RWPE1 (cell line): ENCODE data around the gene SLC39A10.

ENCODE experiments used
- CTCF ChIA-PET: fragments of 350-600 bp; sonication (Branson Sonifier 250); formaldehyde crosslinking; extraction: SDS; loops from one replicate; lab custom pipeline; 2021; lab: Yijun Ruan, JAX
- POLR2A ChIA-PET: fragments of 400-600 bp; formaldehyde crosslinking; extraction: SDS; loops from one replicate; lab custom pipeline; 2020; ENCODE audit warnings: antibody characterized with exemption; ENCODE audit not compliant: low non-redundant PET; lab: Yijun Ruan, JAX
- DNase-seq: peaks from one replicate; pipeline ENCODE4 v3.0.0; 2012; ENCODE audit warnings: low spot score
- H3K27ac ChIP-seq: fragments of 450-650 bp; 2 replicates; pipeline ENCODE4 v1.5.1; 2017
- TF ChIP-seq, protein P1 (sequence below): fragments of 450-650 bp; conservative IDR thresholded peaks from 2 replicates; pipeline ENCODE4 v1.5.1; 2017; ENCODE audit warnings: low read depth, mild to moderate bottlenecking

The SLC39A10 gene

DNA sequence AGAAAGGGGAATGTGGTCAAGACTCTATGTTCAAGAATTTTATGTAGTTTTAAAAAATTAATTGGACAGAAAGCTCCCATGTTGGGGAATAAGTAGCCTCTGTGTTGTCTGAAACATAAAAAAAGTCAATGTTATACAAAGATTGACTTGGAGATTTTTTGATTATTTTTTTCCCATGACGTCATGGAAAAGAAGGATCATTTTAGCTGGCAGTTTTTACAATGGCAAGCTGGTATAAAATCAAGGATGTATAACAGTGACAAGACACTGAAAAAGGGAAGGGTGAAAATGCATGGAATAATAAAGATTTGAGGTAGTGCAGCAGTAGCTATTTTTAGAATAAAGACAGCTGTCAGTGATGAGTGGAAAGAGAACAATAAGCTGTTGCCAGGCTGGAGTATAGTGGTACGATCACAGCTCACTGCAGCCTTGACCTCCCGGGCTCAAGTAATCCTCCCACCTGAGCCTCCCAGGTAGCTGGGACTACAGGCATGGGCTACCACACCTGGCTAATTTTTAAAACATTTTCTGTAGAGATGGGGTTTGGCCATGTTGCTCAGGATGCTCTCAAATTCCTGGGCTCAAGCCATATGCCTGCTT, 9.2 kb downstream of the SLC39A10 start:
- no peak for DNase-seq
- CTCF ChIA-PET = interaction anchor here (1.1 kb wide), 1 partner anchor 272 kb away, joined by 3 read pairs; no protein-coding TSS in a partner anchor
- POLR2A ChIA-PET = interaction anchor here (0.5 kb wide), 1 partner anchor 1133 kb away, joined by 3 read pairs; no protein-coding TSS in a partner anchor
- TF ChIP-seq, protein P1, sequence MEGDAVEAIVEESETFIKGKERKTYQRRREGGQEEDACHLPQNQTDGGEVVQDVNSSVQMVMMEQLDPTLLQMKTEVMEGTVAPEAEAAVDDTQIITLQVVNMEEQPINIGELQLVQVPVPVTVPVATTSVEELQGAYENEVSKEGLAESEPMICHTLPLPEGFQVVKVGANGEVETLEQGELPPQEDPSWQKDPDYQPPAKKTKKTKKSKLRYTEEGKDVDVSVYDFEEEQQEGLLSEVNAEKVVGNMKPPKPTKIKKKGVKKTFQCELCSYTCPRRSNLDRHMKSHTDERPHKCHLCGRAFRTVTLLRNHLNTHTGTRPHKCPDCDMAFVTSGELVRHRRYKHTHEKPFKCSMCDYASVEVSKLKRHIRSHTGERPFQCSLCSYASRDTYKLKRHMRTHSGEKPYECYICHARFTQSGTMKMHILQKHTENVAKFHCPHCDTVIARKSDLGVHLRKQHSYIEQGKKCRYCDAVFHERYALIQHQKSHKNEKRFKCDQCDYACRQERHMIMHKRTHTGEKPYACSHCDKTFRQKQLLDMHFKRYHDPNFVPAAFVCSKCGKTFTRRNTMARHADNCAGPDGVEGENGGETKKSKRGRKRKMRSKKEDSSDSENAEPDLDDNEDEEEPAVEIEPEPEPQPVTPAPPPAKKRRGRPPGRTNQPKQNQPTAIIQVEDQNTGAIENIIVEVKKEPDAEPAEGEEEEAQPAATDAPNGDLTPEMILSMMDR = no peak
- H3K27ac ChIP-seq = no peak overlapping the region

DNA sequence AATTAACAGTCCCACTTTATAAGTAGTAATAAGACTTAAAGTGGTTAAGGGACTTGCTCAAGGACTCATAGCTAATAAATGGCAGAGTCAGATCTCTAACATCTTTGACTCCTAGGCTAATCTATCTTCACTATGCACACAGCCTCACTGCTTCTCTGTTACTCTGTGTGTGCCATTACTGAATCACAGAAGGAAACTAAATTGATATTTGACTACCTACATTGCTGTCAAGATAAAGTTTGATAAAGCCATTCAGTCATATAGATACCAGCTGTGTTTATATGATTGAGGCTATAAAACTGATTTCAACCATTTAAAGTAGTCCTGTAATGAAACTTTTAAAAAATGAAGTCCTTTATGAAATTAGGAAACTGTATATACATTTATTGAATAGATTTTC, 10.9 kb downstream of the SLC39A10 start:
- POLR2A ChIA-PET = no interaction called here

DNA sequence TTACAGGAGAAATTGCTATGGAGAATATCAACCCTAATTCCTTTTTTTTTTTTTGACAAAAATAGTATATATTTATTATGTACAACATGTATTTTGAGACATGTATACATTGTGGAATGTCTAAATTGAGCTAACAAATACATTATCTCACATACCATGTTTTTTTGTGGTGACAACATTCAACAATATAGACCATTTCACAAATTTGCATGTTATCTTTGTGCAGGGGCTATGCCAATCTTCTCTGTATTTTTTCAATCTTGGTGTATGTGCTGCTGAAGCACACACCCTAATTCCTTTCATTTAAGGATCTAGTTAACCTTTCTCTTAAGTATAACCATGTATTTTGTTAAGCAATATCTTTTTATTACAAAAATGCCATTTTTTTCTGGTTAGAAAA, 13.2 kb downstream of the SLC39A10 start:
- ChIA-PET POLR2A (no interaction called here), CTCF (interaction anchor here (0.6 kb wide), 1 partner anchor 229 kb away, joined by 3 read pairs; no protein-coding TSS in a partner anchor)
- DNase-seq = no peak
- TF ChIP-seq, protein P1 = no peak
- no peak overlapping the region for H3K27ac ChIP-seq

More for the DNA sequence above, 10.9 kb downstream of the SLC39A10 start:
- TF ChIP-seq, protein P1 = no peak
- H3K27ac ChIP-seq = no peak overlapping the region
- CTCF ChIA-PET = interaction anchor here (0.5 to 0.6 kb wide), 3 partner anchors 271 to 603 kb away, joined by 3 to 4 read pairs (median 3); no protein-coding TSS in a partner anchor
- no peak for DNase-seq

DNA sequence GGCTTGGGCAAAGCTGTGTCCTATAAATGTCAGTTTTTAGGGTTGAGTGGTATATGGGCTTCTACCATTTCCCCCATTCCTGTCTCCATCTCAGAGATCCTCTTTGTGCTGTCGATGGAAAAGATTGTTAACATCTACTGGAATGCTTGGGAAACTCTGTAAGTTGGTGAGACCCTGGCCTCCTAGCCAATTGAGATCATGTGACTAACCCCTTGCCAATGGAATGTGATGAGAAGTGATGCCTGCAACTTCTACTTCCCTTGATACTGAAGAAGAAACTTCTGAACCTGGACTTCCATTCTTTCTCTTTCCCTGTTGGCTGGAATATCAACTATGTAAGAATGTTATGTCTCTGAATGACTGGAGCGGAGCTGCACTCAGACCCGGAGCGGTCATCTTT, 14.5 kb downstream of the SLC39A10 start:
- POLR2A ChIA-PET = no interaction called here
- CTCF ChIA-PET = interaction anchor here (0.7 kb wide), 1 partner anchor 1058 kb away, joined by 3 read pairs; no protein-coding TSS in a partner anchor
- no peak overlapping the region for H3K27ac ChIP-seq
- TF ChIP-seq, protein P1 = no peak
- DNase-seq = no peak

DNA sequence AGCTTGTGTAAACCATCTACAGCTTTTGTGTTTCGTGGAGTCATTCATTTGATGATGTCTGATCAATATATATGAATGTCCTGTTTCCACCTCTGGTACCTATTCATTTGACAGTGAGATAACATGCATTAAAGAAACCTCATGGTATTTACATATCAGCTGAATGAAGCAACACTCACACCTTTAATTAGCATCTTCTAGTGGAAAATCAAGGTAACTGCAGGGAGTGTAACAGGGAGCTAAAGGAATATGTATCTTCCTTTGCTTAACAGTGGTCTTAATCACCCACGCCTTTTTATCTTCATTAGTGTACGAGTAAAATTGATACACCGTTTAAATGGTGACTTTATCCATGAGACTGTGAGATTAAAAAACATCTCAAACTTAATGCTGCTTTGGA, 15.6 kb downstream of the SLC39A10 start:
- CTCF ChIA-PET = interaction anchor here (0.5 to 1.1 kb wide), 3 partner anchors 63 to 800 kb away, joined by 3 to 6 read pairs (median 3); no protein-coding TSS in a partner anchor
- peak; percentile 12 for DNase-seq
- POLR2A ChIA-PET = no interaction called here
- TF ChIP-seq, protein P1 = no peak
- no peak overlapping the region for H3K27ac ChIP-seq

DNA sequence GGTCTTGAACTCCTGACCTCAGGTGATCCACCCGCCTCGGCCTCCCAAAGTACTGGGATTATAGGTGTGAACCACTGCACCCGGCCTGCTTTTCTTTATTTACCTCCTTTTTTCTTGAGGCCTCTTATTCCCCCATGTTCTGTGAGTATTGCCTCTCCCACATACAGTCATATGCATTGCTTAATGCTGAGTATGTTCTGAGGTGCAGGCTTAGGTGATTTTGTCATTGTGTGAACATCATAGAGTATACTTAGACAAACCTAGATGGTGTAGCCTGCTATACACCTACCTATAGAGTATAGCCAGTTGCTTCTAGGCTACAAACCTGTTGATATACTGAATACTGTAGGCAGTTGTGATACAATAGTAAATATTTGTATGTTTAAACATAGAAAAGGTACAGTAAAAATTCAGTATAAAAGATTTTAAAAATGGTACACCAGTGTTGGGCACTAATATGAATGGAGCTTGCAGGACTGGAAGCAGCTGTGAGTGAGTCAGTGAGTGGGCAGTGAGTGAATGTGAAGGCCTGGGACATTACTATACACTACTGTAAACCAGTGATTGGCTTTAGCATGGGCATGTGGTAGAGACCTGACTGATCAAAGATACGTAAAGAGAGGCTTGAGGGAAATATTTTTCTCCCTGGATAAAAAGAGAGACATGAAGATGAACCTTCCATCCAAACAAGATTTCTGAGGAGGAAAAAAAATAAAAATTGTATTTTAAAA, 17.6 kb downstream of the SLC39A10 start:
- ChIA-PET POLR2A (no interaction called here), CTCF (interaction anchor here (0.7 kb wide), 1 partner anchor 15 kb away, joined by 3 read pairs; no protein-coding TSS in a partner anchor)
- TF ChIP-seq, protein P1 = no peak
- no peak overlapping the region for H3K27ac ChIP-seq
- DNase-seq = no peak
